HG03558 (cell line): ENCODE measurements around the gene SHROOM3.

ENCODE experiments used
- ATAC-seq: cut with Tn5 transposase; IDR thresholded peaks from one replicate; pipeline ENCODE4 v1.9.1; 2021; ENCODE audit warnings: moderate number of reproducible peaks; ENCODE audit not compliant: unreplicated experiment; ENCODE audit errors: extremely low read depth

The SHROOM3 gene

GRCh38 chr4:76733068-76733771 lies 298.2 kb downstream of the SHROOM3 start:
- no peak for ATAC-seq

GRCh38 chr4:76736414-76736813 lies 301.4 kb downstream of the SHROOM3 start:
- ATAC-seq = no peak

GRCh38 chr4:76737180-76737579 lies 302.2 kb downstream of the SHROOM3 start:
- ATAC-seq = no peak

- ATAC-seq = no peak
These were observed 302.7 kb downstream of the SHROOM3 start for GRCh38 chr4:76737771-76738085.

GRCh38 chr4:76738086-76738931 lies 303.3 kb downstream of the SHROOM3 start:
- ATAC-seq = no peak

- no peak for ATAC-seq
These were observed 305.2 kb downstream of the SHROOM3 start for GRCh38 chr4:76740192-76740591.

- no peak for ATAC-seq
These were observed 306.0 kb downstream of the SHROOM3 start for GRCh38 chr4:76740866-76741662.

GRCh38 chr4:76741663-76742020 lies 306.6 kb downstream of the SHROOM3 start:
- ATAC-seq = no peak

- ATAC-seq = no peak
These were observed 309.4 kb downstream of the SHROOM3 start for GRCh38 chr4:76744241-76744921.

GRCh38 chr4:76745240-76745639 lies 310.2 kb downstream of the SHROOM3 start:
- ATAC-seq = no peak

GRCh38 chr4:76747563-76747962 lies 312.5 kb downstream of the SHROOM3 start:
- no peak for ATAC-seq

- ATAC-seq = no peak
These were observed 313.6 kb downstream of the SHROOM3 start for GRCh38 chr4:76748649-76749048.

GRCh38 chr4:76749355-76749754 lies 314.3 kb downstream of the SHROOM3 start:
- no peak for ATAC-seq

GRCh38 chr4:76750716-76751115 lies 315.7 kb downstream of the SHROOM3 start:
- ATAC-seq = no peak

GRCh38 chr4:76751612-76752343 lies 316.7 kb downstream of the SHROOM3 start:
- no peak for ATAC-seq

GRCh38 chr4:76752861-76753501 lies 318.0 kb downstream of the SHROOM3 start:
- ATAC-seq = no peak

- no peak for ATAC-seq
These were observed 318.8 kb downstream of the SHROOM3 start for GRCh38 chr4:76753814-76754213.

- no peak for ATAC-seq
These were observed 319.4 kb downstream of the SHROOM3 start for GRCh38 chr4:76754439-76754838.

GRCh38 chr4:76755756-76756155 lies 320.7 kb downstream of the SHROOM3 start:
- no peak for ATAC-seq
